Measurements from ENCODE around the gene PPRC1. TPM values are rescaled to one million over a fixed set of nuclear protein-coding genes. Genes with fewer than 3 reads are reported as not detected.

PPRC1 gene
- total and polyA plus RNA-seq, 2 donors (not counting 3 experiments of a cell fraction or from before 2014, with no cell fraction given) = 27.0 to 49.9 TPM

DNA sequence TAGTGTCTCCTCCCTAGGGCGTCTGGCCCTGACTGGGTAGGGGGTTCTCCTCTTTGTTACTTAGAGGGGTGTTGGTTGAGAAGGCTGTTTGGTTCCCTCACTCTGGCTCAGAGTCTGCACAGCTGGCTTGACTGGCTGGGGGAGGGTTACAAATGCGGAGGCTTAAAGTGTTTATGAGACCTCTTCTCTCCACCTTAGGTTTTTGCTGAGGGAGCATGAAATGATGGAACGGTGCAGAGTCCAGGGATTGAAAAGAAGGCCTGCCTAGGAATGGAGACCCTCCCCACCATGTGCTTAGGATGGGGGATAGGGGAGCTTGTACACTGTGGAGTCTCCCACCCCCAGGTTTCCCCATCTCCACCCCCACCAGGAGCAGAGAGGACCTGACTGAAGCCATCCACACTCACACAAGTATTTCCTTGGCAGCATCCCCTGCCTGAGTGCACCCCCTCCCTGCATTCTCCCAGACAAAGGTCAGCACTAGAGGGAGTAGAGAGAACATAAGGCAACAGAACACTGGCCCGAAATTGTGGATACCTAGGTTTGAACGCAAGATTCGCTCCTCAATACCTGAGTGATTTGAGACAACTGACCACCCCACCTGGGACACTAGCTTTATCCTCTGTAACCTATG, 11.0 kb upstream of the PPRC1 start:
- FAIRE-seq (no peak), DNase-seq (ENCODE audit: low read depth, low spot score) (no peak)
- intact Hi-C loops (cut with micrococcal nuclease) = no loop called here
- BruUV-seq (replicated peaks) = no TSS peak
- ChIA-PET CTCF (interaction anchor here (0.8 to 2.2 kb wide), 3 partner anchors 8 to 281 kb away, joined by 3 to 10 read pairs (median 5); partner anchors contain the start of gene PPRC1), POLR2A (no interaction called here)
- Histone ChIP-seq H3K36me3 (ENCODE audit: control insufficient read depth in 2 of 2, extremely low read depth in 1 of 2, insufficient read depth in 2 of 2, low read length in 2 of 2) (no peaks in the 10 kb centered on the region), H3K4me1 (ENCODE audit: control insufficient read depth, extremely low read depth, insufficient read depth, low read length) (peaks cover 31% of the 10 kb centered on the region), H4K20me1 (replicated peaks; ENCODE audit: control insufficient read depth, extremely low read depth, insufficient read depth, low read length) (no peaks in the 10 kb centered on the region), H3K9me1 (replicated peaks; ENCODE audit: control insufficient read depth, extremely low read depth, insufficient read depth, low read length) (no peaks in the 10 kb centered on the region), H3K27ac (ENCODE audit: insufficient read depth, low read depth, low read length) (no peak overlapping the region), H3K4me2 (ENCODE audit: insufficient read depth, low read length) (no peak overlapping the region), H3K4me3 (replicated peaks in 1 of 3; ENCODE audit: insufficient read depth in 1 of 3, low read depth in 1 of 3, low read length in 3 of 3) (no peak overlapping the region), H3K27me3 (ENCODE audit: control insufficient read depth in 2 of 2, insufficient read depth in 2 of 2, low read length in 2 of 2) (no peaks in the 10 kb centered on the region), H2AFZ (ENCODE audit: low read depth, low read length) (no peak overlapping the region), H3K9ac (replicated peaks; ENCODE audit: extremely low read depth, insufficient read depth, low read length) (no peak overlapping the region), H3K79me2 (ENCODE audit: control insufficient read depth, insufficient read depth, low read length) (peaks cover 24% of the 10 kb centered on the region), H3K9me3 (replicated peaks; ENCODE audit: control insufficient read depth, insufficient read depth, low read length) (no peaks in the 10 kb centered on the region)
- TF ChIP-seq EZH2 (IDR thresholded peaks at IDR 0.05; ENCODE audit: borderline replicate concordance, low read depth, low read length, severe bottlenecking) = no peak
- TF ChIP-seq GATA2 (IDR thresholded peaks at IDR 0.05; ENCODE audit: insufficient read depth, insufficient read length, low read depth, low read length) = no peak
- TF ChIP-seq POLR2A (IDR thresholded peaks at IDR 0.05; ENCODE audit: low read depth, low read length) = no peak
- TF ChIP-seq CTCF (IDR thresholded peaks at IDR 0.05; ENCODE audit: extremely low read depth in 1 of 2, insufficient read depth in 1 of 2, low read depth in 1 of 2, low read length in 2 of 2) = no peak
- no peak for TF ChIP-seq FOS (IDR thresholded peaks at IDR 0.05; ENCODE audit: borderline replicate concordance, insufficient read depth, low read length)
- no peak for TF ChIP-seq JUN (IDR thresholded peaks at IDR 0.05; ENCODE audit: borderline replicate concordance, insufficient read depth, insufficient read length, low read depth)
- no peak for TF ChIP-seq MAX (IDR thresholded peaks at IDR 0.05; ENCODE audit: insufficient read depth, insufficient read length)
- TF ChIP-seq POLR2AphosphoS5 (IDR thresholded peaks at IDR 0.05; ENCODE audit: insufficient read depth, low read depth, low read length) = no peak
- TF ChIP-seq MYC (IDR thresholded peaks at IDR 0.05; ENCODE audit: low read depth, low read length) = no peak
- dilution Hi-C loops (cut with MboI; ENCODE audit: extremely low pct_ligation_motif_present, low sequenced_read_pairs) = no loop called here

Data from endothelial cell of umbilical vein (primary cell).